GM18505 (cell line): ENCODE results near the gene THAP7.

Experiments
- ATAC-seq: cut with Tn5 transposase; IDR thresholded peaks from one replicate; pipeline ENCODE4 v1.9.1; 2021; ENCODE audit not compliant: unreplicated experiment
- POLR2A ChIP-seq: IDR thresholded peaks from 4 replicates; pipeline ENCODE4 v1.6.1; 2011; ENCODE audit warnings: borderline replicate concordance; ENCODE audit not compliant: insufficient read depth, insufficient read length; ENCODE audit errors: extremely low read depth

THAP7 gene

DNA sequence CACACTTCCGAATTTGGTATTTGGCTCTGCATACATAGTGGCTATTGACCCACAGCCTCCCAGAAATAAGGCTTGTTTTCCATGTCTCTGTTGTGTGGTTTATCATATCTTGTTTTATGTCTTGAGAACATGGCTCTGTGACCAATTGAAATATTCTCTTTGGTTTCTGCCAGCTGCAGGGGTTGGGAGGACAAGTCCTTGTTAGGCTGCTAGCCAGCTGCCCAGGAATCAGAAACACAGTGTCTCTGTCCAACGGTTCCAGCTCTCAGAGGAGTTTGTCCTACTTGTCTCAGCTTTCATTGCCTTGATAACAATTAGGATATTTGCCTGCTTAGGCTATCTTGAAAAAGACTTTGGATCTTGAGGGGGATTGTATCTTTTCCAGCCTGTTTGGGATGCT is 36.5 kb upstream of the THAP7 start:
- no peak for ATAC-seq
- TF ChIP-seq POLR2A = no peak

DNA sequence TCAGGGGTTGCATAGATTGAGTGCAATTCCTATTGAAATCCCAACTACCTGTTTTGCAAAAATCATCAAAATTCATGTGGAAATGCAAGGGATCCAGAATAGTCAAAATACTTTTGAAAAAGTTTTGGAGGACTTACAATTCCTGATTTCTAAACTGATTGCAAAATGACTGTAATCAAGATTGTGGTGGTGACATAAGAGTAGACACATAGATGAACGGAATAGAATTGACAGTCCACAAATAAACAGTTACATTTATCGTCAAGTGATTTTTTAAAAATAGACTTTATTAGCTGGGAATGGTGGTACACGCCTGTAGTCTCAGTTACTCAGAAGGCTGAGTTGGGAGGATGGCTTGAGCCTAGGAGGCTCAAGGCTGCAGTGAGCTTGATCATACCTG is 33.1 kb upstream of the THAP7 start:
- TF ChIP-seq POLR2A = no peak
- no peak for ATAC-seq

DNA sequence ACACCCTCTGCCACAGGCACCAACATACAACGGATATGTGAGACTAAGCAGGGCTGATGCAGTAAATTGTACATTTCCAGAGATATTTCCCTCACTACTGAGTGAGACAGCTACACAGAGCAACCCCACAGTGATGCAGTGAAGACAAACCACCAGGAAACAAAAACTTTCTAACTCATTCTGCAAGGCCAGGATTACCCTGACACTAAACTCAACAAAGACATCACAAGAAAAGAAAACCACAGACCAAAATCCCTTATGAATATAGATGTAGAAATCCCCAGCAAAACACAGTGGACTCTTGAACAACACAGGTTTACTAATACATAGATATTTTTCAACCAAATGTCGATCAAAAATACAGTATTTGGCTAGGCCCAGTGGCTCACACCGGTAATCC is 32.0 kb upstream of the THAP7 start:
- ATAC-seq = no peak

DNA sequence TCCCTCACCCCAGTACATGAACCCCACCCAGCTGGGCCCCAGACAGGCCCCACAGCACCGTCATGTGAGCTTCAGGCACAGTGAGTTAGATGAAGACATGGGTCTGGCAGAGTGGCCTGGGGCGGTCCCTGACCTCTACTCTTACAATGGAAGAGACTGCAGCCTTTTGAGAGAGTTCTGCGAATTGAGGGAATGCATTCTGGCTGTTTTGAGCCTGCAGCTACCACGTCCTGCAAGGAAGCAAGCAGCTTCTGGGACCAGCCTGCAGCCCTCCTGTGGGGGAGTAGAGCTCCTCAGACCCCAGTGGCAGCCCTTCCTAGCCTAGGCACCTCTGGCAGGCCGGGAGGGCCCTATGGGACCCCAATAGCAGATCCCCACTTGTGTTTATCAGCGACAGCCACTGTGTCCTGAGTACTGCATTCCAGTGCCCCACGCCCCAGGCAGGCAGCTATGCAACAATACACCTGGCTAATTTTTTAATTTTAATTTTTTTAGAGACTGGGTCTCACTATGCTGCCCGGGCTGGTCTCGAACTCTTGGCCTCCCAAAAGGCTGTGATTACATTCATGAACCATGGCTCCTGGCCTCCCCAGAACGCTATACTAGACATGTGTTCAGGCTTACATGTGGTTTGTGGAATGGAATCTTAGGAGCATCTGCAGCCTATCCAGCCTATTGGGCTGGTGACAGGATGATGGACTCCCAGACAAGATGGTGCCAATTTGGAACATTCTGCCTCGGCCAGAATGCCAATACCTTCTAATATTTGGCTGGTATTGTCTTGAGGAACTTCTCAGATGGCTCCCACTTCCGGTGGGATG is 31.2 kb upstream of the THAP7 start:
- ATAC-seq = no peak
- no peak for TF ChIP-seq POLR2A

More for the DNA sequence above, 32.0 kb upstream of the THAP7 start:
- TF ChIP-seq POLR2A = no peak

DNA sequence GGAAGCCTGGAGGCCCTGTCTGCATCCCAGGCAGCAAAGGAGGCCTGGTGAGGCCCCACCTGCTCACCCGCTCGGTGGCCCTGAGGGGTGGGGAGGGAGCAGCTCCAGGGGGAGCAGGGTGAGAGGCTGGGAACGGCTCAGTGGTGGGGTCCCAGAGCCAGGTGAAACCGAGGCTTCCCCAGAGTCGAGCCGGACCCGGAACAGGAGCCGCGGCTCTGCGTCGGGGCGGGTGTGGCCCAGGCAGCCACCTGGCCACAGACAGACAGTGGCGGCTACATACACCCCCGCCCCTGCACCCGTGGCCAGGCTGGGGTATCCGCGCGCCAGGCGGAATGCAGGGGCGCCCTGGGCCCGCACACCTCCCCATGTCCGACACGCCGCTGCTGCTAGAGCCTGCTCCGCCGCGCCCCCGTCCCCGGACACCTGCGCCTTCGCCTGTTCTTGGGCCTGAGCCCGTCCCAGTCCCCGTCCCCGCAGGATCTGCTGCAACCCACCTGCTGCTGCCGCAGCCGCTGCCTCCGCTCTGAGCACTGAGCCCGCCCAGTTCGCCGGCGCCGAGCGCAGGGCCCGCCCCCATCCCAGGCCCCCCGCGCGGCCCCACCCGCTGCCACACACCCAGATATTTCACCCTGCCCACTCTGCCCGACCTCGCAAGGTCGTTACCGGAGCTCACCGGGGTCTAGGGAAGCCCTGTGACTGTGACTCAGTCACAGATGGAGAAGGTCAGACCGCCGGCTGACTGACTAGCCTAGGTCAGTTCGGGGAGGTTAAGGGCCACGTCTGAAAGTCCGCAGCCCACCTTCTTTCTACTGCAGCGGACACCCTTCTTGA is 30.3 kb upstream of the THAP7 start, which contains the start of gene SLC7A4:
TSS of gene SLC7A4 (minus strand) at position 525 of the 831 bp plus-strand sequence. CDS start 749 bp downstream, outside the sequence.
- ATAC-seq = no peak
- no peak for TF ChIP-seq POLR2A

DNA sequence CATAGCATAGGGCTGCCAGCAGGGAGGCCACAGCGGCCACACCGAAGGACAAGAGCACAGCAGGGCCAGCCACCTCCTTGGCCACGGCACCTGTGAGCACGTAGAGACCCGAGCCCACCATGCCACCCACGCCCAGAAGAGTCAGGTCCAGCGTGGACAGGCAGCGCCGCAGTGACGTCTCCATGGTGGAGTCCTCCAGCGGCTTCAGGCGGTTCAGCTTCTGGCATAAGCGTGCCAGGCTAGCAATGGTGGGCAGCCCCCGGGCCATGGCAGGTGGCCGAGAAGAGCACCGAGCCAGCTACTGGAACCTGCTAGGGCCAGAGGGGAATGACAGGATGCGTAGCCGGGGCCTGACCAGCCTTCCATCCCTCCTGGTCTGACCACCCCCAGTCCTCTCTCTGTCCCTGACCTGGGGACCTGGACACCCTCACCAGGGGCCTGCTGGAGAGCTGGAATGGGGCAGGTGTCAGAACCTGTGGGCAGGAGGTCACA is 29.7 kb upstream of the THAP7 start:
- no peak for TF ChIP-seq POLR2A

DNA sequence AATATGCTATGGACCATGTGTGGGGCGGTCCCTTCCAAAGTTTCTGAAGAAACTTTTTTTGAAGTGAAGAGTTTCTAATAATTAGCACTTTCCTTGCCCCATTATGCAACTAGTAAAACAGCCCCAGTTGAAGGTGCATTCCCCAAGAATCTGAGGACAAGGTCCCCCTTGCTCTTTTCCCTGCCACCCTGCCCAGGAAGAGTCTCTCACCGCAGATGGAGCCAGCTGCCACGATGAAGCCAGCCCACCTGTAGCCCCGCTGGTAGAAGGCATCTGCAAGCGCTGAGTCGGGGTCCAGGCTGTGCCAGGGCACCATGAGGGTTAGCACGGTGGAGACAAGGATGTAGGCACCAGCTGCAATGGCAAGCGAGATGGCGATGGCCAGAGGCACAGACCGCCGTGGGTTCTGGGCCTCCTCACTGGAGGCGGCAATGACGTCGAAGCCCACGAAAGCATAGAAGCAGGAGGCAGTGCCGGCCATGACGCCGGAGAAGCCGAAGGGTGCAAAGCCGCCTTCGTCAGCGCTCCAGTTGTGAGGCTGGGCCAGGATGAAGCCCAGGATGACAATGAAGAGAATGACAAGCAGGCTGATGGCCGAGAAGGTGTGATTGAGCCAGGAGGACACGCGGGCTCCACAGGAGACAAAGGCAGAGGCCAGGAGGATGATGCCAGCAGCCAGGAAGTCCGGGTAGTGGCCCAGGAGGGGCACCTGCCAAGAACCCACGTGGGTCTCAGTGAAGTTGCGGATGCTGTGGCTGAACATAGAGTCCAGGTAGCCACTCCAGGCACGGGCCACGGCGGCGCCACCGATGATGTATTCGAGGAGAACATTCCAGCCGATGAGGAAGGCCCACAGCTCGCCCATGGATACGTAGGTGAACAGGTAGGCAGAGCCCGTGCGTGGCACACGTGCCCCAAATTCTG is 29.0 kb upstream of the THAP7 start:
- ATAC-seq = no peak
- TF ChIP-seq POLR2A = no peak

More for the DNA sequence above, 29.7 kb upstream of the THAP7 start:
- ATAC-seq = no peak

DNA sequence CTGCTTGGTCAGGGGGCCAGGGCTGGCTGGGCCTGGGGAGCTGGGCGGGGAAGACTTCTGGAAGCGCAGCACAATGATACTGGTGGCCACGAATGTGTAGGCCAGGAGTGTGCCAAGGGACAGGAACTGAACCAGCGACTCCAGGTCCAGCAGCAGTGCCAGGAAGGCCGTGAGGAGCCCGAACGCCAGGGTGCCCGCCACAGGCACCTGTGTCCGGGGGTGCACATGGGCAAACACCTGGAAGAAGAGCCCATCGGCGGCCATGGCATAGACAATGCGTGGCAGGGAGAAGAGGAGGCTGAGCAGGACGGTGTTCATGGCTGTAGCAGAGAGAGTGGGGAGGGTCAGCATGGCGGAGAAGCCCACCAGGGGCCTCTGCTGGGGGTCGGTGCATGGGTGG is 28.1 kb upstream of the THAP7 start:
- no peak for ATAC-seq
- no peak for TF ChIP-seq POLR2A

DNA sequence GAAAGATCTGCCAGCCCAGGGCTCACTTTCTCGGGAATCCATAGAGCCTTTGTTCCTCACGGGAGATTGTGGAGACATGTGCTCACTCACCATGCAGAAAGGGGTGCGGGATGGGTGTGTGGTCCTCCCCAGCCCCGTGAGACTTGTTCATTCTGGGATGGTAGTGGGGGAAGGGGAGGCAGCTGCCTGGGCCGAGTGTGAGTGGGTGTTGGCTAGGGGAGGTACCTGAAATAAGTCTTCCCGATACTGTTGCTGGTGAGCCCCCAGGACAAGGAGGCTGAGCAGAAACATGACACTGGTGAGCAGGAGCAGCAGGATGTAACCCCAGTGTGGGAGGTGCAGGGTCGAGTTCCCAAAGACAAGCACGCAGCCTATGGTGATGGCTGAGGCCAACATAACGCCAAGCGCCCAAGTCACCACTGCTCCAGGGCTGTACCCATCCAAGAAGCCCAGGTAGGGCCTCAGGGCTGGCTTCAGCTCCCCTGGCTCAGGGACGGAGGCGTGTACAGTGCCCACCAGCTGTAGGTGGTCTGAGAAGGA is 27.6 kb upstream of the THAP7 start:
- no peak for TF ChIP-seq POLR2A
- ATAC-seq = no peak

DNA sequence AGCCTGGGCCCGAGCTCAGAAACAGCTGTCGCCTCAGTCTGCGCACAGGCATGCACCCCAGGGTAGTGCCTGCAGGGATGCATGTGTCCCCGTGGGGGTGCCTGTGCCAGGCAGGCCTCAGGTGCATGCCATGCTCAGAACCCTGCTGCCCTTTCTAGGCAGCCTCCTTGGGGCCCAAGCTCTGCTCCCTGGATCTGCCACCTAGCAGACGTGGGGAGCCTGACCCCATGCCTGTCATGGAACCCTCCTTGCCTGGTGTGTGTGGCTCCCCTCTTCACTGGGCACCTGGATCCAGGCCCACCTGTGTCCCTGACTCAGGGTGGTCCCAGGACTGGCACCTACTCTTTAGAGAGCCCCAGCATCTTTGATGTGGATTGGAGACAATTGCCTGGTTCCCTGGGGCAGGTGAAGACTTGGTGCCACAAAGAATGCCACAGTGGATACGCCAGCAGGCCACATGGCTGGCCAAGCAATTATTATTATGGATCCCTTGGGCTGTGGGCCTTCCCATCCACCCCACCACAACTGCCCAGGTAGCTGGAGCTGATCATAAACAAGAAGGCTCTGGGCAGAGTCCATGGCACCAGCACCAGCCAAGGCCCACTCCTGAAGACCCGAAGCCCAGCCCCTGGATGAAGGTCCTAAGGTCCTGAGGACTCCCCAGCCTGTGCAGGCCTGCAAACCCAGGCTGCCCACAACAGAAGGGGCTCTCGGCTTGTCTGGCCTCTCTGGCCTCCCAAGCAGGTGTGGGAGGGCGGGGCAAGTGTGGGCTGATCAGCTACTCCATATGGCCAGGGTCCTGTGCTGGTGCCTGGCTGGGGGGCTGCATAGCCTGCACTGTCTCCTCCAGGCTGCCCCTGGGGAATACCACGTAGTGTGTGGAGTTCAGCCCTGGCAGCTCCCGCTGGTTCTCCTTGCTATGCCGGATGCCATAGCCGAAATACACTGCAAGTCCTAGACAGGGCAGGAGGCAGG is 26.6 kb upstream of the THAP7 start:
- no peak for TF ChIP-seq POLR2A
- ATAC-seq = no peak
